ENCODE measurements around the gene LYPLA2. TPM values are rescaled to one million over a fixed set of nuclear protein-coding genes. Genes with fewer than 3 reads are reported as not detected.
"Not testable (repeated sequence)": the region's sequence is repeated elsewhere in the genome, so short reads cannot be mapped to it uniquely, and the experiment has no call there.

The LYPLA2 gene
- total RNA-seq, 1 experiment from 2014 or later = 78.0 TPM

GRCh38 chr1:23793861-23794731, 3.2 kb downstream of the LYPLA2 start (continued):
- TF ChIP-seq, protein P1, sequence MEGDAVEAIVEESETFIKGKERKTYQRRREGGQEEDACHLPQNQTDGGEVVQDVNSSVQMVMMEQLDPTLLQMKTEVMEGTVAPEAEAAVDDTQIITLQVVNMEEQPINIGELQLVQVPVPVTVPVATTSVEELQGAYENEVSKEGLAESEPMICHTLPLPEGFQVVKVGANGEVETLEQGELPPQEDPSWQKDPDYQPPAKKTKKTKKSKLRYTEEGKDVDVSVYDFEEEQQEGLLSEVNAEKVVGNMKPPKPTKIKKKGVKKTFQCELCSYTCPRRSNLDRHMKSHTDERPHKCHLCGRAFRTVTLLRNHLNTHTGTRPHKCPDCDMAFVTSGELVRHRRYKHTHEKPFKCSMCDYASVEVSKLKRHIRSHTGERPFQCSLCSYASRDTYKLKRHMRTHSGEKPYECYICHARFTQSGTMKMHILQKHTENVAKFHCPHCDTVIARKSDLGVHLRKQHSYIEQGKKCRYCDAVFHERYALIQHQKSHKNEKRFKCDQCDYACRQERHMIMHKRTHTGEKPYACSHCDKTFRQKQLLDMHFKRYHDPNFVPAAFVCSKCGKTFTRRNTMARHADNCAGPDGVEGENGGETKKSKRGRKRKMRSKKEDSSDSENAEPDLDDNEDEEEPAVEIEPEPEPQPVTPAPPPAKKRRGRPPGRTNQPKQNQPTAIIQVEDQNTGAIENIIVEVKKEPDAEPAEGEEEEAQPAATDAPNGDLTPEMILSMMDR (IDR thresholded peaks at IDR 0.05 in 2 of 3, conservative IDR thresholded peaks at IDR 0.05 in 1 of 3; ENCODE audit: borderline replicate concordance in 1 of 3, insufficient read depth in 1 of 3, low read depth in 2 of 3, low read length in 2 of 3) = no peak
- no peak for TF ChIP-seq CBX3 (IDR thresholded peaks at IDR 0.05; ENCODE audit: low read depth)

- H3K9me2 ChIP-seq (ENCODE audit: insufficient read depth); H3K9me3 ChIP-seq (ENCODE audit: control insufficient read depth in 1 of 2, insufficient read depth in 1 of 2, low read depth in 1 of 2, low read length in 2 of 2); H3K4me2 ChIP-seq (ENCODE audit: low read length); H2AFZ ChIP-seq (ENCODE audit: low read depth, low read length, poor library complexity, severe bottlenecking); H3K4me3 ChIP-seq (replicated peaks in 1 of 2; ENCODE audit: low read depth in 1 of 2, low read length in 2 of 2); ATAC-seq; RAD21 ChIA-PET (ENCODE audit: low non-redundant PET in 1 of 2, low total read pairs in 2 of 2, uncharacterized antibody in 2 of 2, unreplicated experiment in 2 of 2); H4K20me1 ChIP-seq (ENCODE audit: insufficient read depth); H3K27ac ChIP-seq (ENCODE audit: low read depth, low read length); H3K9ac ChIP-seq (ENCODE audit: low read length); DNase-seq (ENCODE audit: low read depth, low spot score); H3K27me3 ChIP-seq (ENCODE audit: insufficient read depth, low read length): not testable (repeated sequence)
- BruUV-seq (replicated peaks) = TSS peak; percentile 19
- ChIA-PET CTCF (interaction anchor here (2.0 kb wide), 1 partner anchor 23 kb away, joined by 9 read pairs; no protein-coding TSS in a partner anchor), POLR2A (interaction anchor here (0.7 kb wide), 1 partner anchor 11 kb away, joined by 4 read pairs; no protein-coding TSS in a partner anchor)
- TF ChIP-seq POLR2AphosphoS5 (IDR thresholded peaks at IDR 0.05; ENCODE audit: low read depth, low read length) = peak; percentile 37; the same call in 1 of the 2 replicates
- H3K4me1 ChIP-seq (ENCODE audit: control insufficient read depth in 1 of 2, insufficient read depth in 2 of 2, low read length in 2 of 2) = peaks cover 25 to 58% of the 10 kb centered on the region in 2 experiments
- H3K36me3 ChIP-seq (ENCODE audit: control insufficient read depth in 1 of 2, insufficient read depth in 2 of 2, low read length in 2 of 2) = peaks cover 15 to 33% of the 10 kb centered on the region in 2 experiments; a peak in 3 of 4 replicates
- H3K79me2 ChIP-seq (ENCODE audit: insufficient read depth, low read length) = peaks cover 48% of the 10 kb centered on the region
- intact Hi-C loops (cut with micrococcal nuclease) = loop anchor here (5.0 kb wide), 1 partner anchor 123 kb away; no protein-coding TSS in a partner anchor
These were observed 3.8 kb downstream of the LYPLA2 start for GRCh38 chr1:23794732-23795182.
